ENCODE results near the gene RPL9. TPM values are rescaled to one million over a fixed set of nuclear protein-coding genes. Genes with fewer than 3 reads are reported as not detected.

RPL9 gene
- total RNA-seq, 2 donors from 2014 or later: 2,526 to 3,169 TPM

- peak; percentile 20 for TF ChIP-seq CTCF (IDR thresholded peaks at IDR 0.05)
- ATAC-seq (ENCODE audit: insufficient number of reproducible peaks, low FRiP score, low read depth): no peak
- Histone ChIP-seq H3K4me1 (ENCODE audit: control insufficient read depth in 1 of 2, low read depth in 2 of 2) (peaks cover 0 to 10% of the 10 kb centered on the region in 2 donors), H3K4me3 (peak overlapping the region; percentile 66), H3K36me3 (peaks cover 8% of the 10 kb centered on the region), H3K27ac (no peak overlapping the region), H3K27me3 (replicated peaks; ENCODE audit: insufficient read depth) (peaks cover 3% of the 10 kb centered on the region), H3K9me3 (no peaks in the 10 kb centered on the region)
- DNase-seq (ENCODE audit: low spot score): no peak
Observed at GRCh38 chr4:39446842-39447573, 11.7 kb downstream of the RPL9 start.

- Histone ChIP-seq H3K36me3 (peaks cover 3% of the 10 kb centered on the region), H3K4me1 (ENCODE audit: control insufficient read depth in 1 of 2, low read depth in 2 of 2) (peaks cover 0 to 10% of the 10 kb centered on the region in 2 donors), H3K27ac (no peak overlapping the region), H3K9me3 (no peaks in the 10 kb centered on the region), H3K4me3 (peak overlapping the region; percentile 66), H3K27me3 (replicated peaks; ENCODE audit: insufficient read depth) (peaks cover 3% of the 10 kb centered on the region)
- ATAC-seq (ENCODE audit: insufficient number of reproducible peaks, low FRiP score, low read depth) (no peak), DNase-seq (ENCODE audit: low spot score) (no peak)
- no peak for TF ChIP-seq CTCF (IDR thresholded peaks at IDR 0.05)
Observed at GRCh38 chr4:39446483-39446841, 12.3 kb downstream of the RPL9 start.

GRCh38 chr4:39442998-39443397, 15.7 kb downstream of the RPL9 start:
- DNase-seq (ENCODE audit: low spot score) (no peak), ATAC-seq (ENCODE audit: insufficient number of reproducible peaks, low FRiP score, low read depth) (no peak)
- Histone ChIP-seq H3K36me3 (no peaks in the 10 kb centered on the region), H3K9me3 (no peaks in the 10 kb centered on the region), H3K27me3 (replicated peaks; ENCODE audit: insufficient read depth) (peaks cover 3% of the 10 kb centered on the region), H3K4me1 (ENCODE audit: control insufficient read depth in 1 of 2, low read depth in 2 of 2) (peaks cover 0 to 10% of the 10 kb centered on the region in 2 donors), H3K4me3 (no peak overlapping the region), H3K27ac (no peak overlapping the region)
- TF ChIP-seq CTCF (IDR thresholded peaks at IDR 0.05): no peak

GRCh38 chr4:39441593-39441992, 17.1 kb downstream of the RPL9 start:
- ATAC-seq (ENCODE audit: insufficient number of reproducible peaks, low FRiP score, low read depth) (no peak), DNase-seq (ENCODE audit: low spot score) (no peak)
- Histone ChIP-seq H3K4me1 (ENCODE audit: control insufficient read depth in 1 of 2, low read depth in 2 of 2) (peaks cover 0 to 2% of the 10 kb centered on the region in 2 donors), H3K27me3 (replicated peaks; ENCODE audit: insufficient read depth) (peaks cover 3% of the 10 kb centered on the region), H3K36me3 (no peaks in the 10 kb centered on the region), H3K4me3 (no peak overlapping the region), H3K9me3 (no peaks in the 10 kb centered on the region), H3K27ac (no peak overlapping the region)
- TF ChIP-seq CTCF (IDR thresholded peaks at IDR 0.05): no peak

- H3K27ac ChIP-seq: no peak overlapping the region
- TF ChIP-seq CTCF (IDR thresholded peaks at IDR 0.05): no peak
- no peaks in the 10 kb centered on the region for H3K36me3 ChIP-seq
- DNase-seq (ENCODE audit: low spot score) (no peak), ATAC-seq (ENCODE audit: insufficient number of reproducible peaks, low FRiP score, low read depth) (no peak)
- H3K9me3 ChIP-seq: no peaks in the 10 kb centered on the region
- H3K27me3 ChIP-seq (replicated peaks; ENCODE audit: insufficient read depth): no peaks in the 10 kb centered on the region
- no peak overlapping the region for H3K4me3 ChIP-seq
- no peaks in the 10 kb centered on the region for H3K4me1 ChIP-seq (ENCODE audit: control insufficient read depth in 1 of 2, low read depth in 2 of 2)
Observed at GRCh38 chr4:39435659-39436563, 22.8 kb downstream of the RPL9 start.
